GM12865 (cell line): Measurements from ENCODE around the gene CBY3.
A peak's percentile ranks its signal among the peaks of the same experiment; 100 is the strongest.

ENCODE experiments used
- DNase-seq: peaks from one replicate; pipeline ENCODE4 v3.0.0; 2010; ENCODE audit warnings: low read depth
- H3K4me3 ChIP-seq: 2 replicates; pipeline ENCODE4 v1.5.1; 2011; ENCODE audit warnings: mild to moderate bottlenecking, low read depth, low read length, control low read depth
- CTCF ChIP-seq: IDR thresholded peaks from 2 replicates; pipeline ENCODE4 v1.5.1; 2011; ENCODE audit warnings: low read length, control low read depth, low read depth, inconsistent platforms; ENCODE audit not compliant: insufficient read depth; ENCODE audit errors: missing control alignments

The CBY3 gene

GRCh38 chr5:179680780-179681401 is at the start of gene CBY3:
Gene CBY3, minus strand, starts transcription at chr5:179681034. Its CDS starts 116 bp downstream, at chr5:179680918.
- H3K4me3 ChIP-seq, result peak within 1 kb of the TSS; percentile 96
- no peak for DNase-seq
- TF ChIP-seq CTCF, result no peak

GRCh38 chr5:179730356-179730755 is 49.5 kb upstream of the CBY3 start:
- H3K4me3 ChIP-seq, result no peak overlapping the region
- no peak for TF ChIP-seq CTCF
- DNase-seq, result no peak

GRCh38 chr5:179729727-179730126 is 48.9 kb upstream of the CBY3 start:
- DNase-seq, result no peak
- TF ChIP-seq CTCF, result no peak
- no peak overlapping the region for H3K4me3 ChIP-seq

- H3K4me3 ChIP-seq, result no peak overlapping the region
- DNase-seq, result no peak
- no peak for TF ChIP-seq CTCF
Observed at GRCh38 chr5:179729303-179729702, 48.5 kb upstream of the CBY3 start.

GRCh38 chr5:179727106-179727505 is 46.3 kb upstream of the CBY3 start:
- DNase-seq, result no peak
- no peak overlapping the region for H3K4me3 ChIP-seq
- no peak for TF ChIP-seq CTCF

- no peak overlapping the region for H3K4me3 ChIP-seq
- no peak for DNase-seq
- no peak for TF ChIP-seq CTCF
Observed at GRCh38 chr5:179724163-179724562, 43.3 kb upstream of the CBY3 start.

GRCh38 chr5:179720222-179720621 is 39.4 kb upstream of the CBY3 start:
- no peak overlapping the region for H3K4me3 ChIP-seq
- TF ChIP-seq CTCF, result no peak
- DNase-seq, result no peak
